A549 (cell line): ENCODE results near the gene DELE1. TPM values are rescaled to one million over a fixed set of nuclear protein-coding genes. Genes with fewer than 3 reads are reported as not detected.

Experiments used
- ATAC-seq, 2 experiments: fragments of 200-7000 bp in 1 of 2; fragments of >200 bp in 1 of 2; cut with Nextera tagmentation in 1 of 2; cut with Tn5 transposase in 1 of 2; 3 replicates each; pipeline versions ENCODE4 v1.8.0 to v1.9.1; 2018 to 2020; ENCODE audit warnings: mild to moderate bottlenecking in 1 of 2, moderate library complexity in 1 of 2
- CTCF ChIA-PET: fragments of 300-600 bp; sonication (Branson Sonifier 250); formaldehyde crosslinking; extraction: SDS; loops from one replicate; lab custom pipeline; 2021; ENCODE audit warnings: antibody characterized with exemption, inconsistent platforms; lab: Yijun Ruan, JAX
- POLR2A ChIA-PET: fragments of 350-600 bp; formaldehyde crosslinking; extraction: SDS; loops from one replicate; lab custom pipeline; 2021; ENCODE audit warnings: antibody characterized with exemption, inconsistent platforms; lab: Yijun Ruan, JAX
- DNase-seq, 2 experiments: peaks; one replicate each; pipeline versions ENCODE4 v3.0.0 to v3.0.0-alpha.2; 2011 to 2016; ENCODE audit warnings: low read depth in 1 of 2, low spot score in 1 of 2
- FAIRE-seq: peaks from 2 replicates; lab custom pipeline; 2011; peaks lifted over from hg19 to GRCh38; lab: Jason Lieb, UNC
- H3K27ac ChIP-seq, 2 experiments: fragments of >200 bp; sonication (Bioruptor Twin); formaldehyde crosslinking; 3 replicates each; pipeline ENCODE4 v1.5.1; 2016 to 2017
- H3K4me1 ChIP-seq: fragments of >200 bp; sonication (Bioruptor Twin); formaldehyde crosslinking; 3 replicates; pipeline ENCODE4 v1.6.1; 2016
- H3K4me2 ChIP-seq: fragments of >200 bp; sonication (Bioruptor Twin); formaldehyde crosslinking; 3 replicates; pipeline ENCODE4 v1.6.1; 2016
- H3K4me3 ChIP-seq: fragments of >200 bp; sonication (Bioruptor Twin); formaldehyde crosslinking; 3 replicates; pipeline ENCODE4 v1.5.1; 2016
- H3K9me3 ChIP-seq: fragments of >200 bp; sonication (Bioruptor Twin); formaldehyde crosslinking; 3 replicates; pipeline ENCODE4 v1.6.1; 2016
- ATOH8 ChIP-seq: fragments of 250-450 bp; sonication (Bioruptor Pico); IDR thresholded peaks from 2 replicates; pipeline ENCODE4 v1.5.0; 2020; ENCODE audit warnings: low read depth, mild to moderate bottlenecking, moderate library complexity
- BCL3 ChIP-seq: fragments of >200 bp; sonication (Bioruptor Twin); formaldehyde crosslinking; IDR thresholded peaks from 3 replicates; pipeline ENCODE4 v1.6.1; 2016
- BHLHE40 ChIP-seq: IDR thresholded peaks from 2 replicates; pipeline ENCODE4 v1.6.1; 2012; ENCODE audit warnings: low read depth, low read length, inconsistent platforms
- EHMT2 ChIP-seq: fragments of 200-600 bp; sonication (generic); IDR thresholded peaks from 2 replicates; pipeline ENCODE4 v1.6.1; 2016; ENCODE audit warnings: antibody characterized with exemption, low read depth, mild to moderate bottlenecking, moderate library complexity
- KDM5A ChIP-seq: fragments of 200-600 bp; sonication (generic); IDR thresholded peaks from 2 replicates; pipeline ENCODE4 v1.6.1; 2016; ENCODE audit warnings: antibody characterized with exemption, mild to moderate bottlenecking
- NFE2L2 ChIP-seq: fragments of 150-350 bp; conservative IDR thresholded peaks from 2 replicates; pipeline ENCODE4 v1.6.1; 2014; ENCODE audit warnings: low read length
- NR3C1 ChIP-seq: fragments of >200 bp; sonication (Bioruptor Twin); formaldehyde crosslinking; IDR thresholded peaks from 3 replicates; pipeline ENCODE4 v1.6.1; 2017
- POLR2A ChIP-seq: IDR thresholded peaks from 2 replicates; pipeline ENCODE4 v1.6.1; 2012; ENCODE audit warnings: mild to moderate bottlenecking, low read length
- RARB ChIP-seq: fragments of 250-450 bp; sonication (Bioruptor Pico); IDR thresholded peaks from 2 replicates; pipeline ENCODE4 v1.8.0; 2021; ENCODE audit warnings: mild to moderate bottlenecking, moderate library complexity
- REST ChIP-seq: fragments of 200-600 bp; sonication (generic); IDR thresholded peaks from 2 replicates; pipeline ENCODE4 v1.6.1; 2016; ENCODE audit warnings: antibody characterized with exemption, mild to moderate bottlenecking, moderate library complexity
- SMC3 ChIP-seq: fragments of >200 bp; sonication (Bioruptor Twin); formaldehyde crosslinking; IDR thresholded peaks from 3 replicates; pipeline ENCODE4 v1.6.1; 2018; ENCODE audit warnings: inconsistent platforms
- SREBF2 ChIP-seq: fragments of 450-650 bp; IDR thresholded peaks from 2 replicates; pipeline ENCODE4 v1.6.1; 2014; ENCODE audit warnings: mild to moderate bottlenecking, moderate library complexity
- ZC3H11A ChIP-seq: fragments of 450-650 bp; IDR thresholded peaks from 2 replicates; pipeline ENCODE4 v1.6.1; 2014; ENCODE audit warnings: antibody characterized with exemption, mild to moderate bottlenecking
- ZFP36 ChIP-seq: fragments of 450-650 bp; IDR thresholded peaks from 2 replicates; pipeline ENCODE4 v1.6.1; 2014; ENCODE audit warnings: borderline replicate concordance; ENCODE audit not compliant: partially characterized antibody
- ZNF302 ChIP-seq: fragments of 250-450 bp; sonication (Bioruptor Pico); IDR thresholded peaks from 2 replicates; pipeline ENCODE4 v1.9.0; 2021; ENCODE audit warnings: inconsistent platforms, mild to moderate bottlenecking, moderate library complexity
- ZSCAN20 ChIP-seq: fragments of 250-450 bp; sonication (Bioruptor Pico); IDR thresholded peaks from 2 replicates; pipeline ENCODE4 v1.8.0; 2022; ENCODE audit warnings: mild to moderate bottlenecking, moderate library complexity
- WGBS: methylation state at CpG from one replicate; pipeline ENCODE4 v1.1.6; 2017; ENCODE audit errors: missing lambda C conversion rate; 5-methylcytosine and 5-hydroxymethylcytosine counted together
- polyA plus RNA-seq, 4 experiments: library from polyadenylated mRNA; depleted of rRNA in 3 of 4; stranded (reverse); fragments of >200 nt; fragmentation: RNase III in 1 of 4; extraction: RNeasy Plus Mini Kit Qiagen cat#74134 plus additional on column Dnase treatment in 1 of 4; gene quantifications; 2 replicates in 3 of 4; 3 replicates in 1 of 4; pipeline ENCODE4 v1.2.3, GENCODE V29; 2011 to 2017

DELE1 gene
- polyA plus RNA-seq, 2 of the 4 experiments (the other 2 are of a cell fraction), result 41.2 to 60.1 TPM

GRCh38 chr5:141882594-141883183 lies 41.0 kb upstream of the DELE1 start:
- Histone ChIP-seq H3K27ac (no peak overlapping the region), H3K4me1 (peaks cover 7% of the 10 kb centered on the region; the same call in 1 of the 3 replicates), H3K9me3 (no peaks in the 10 kb centered on the region), H3K4me3 (no peak overlapping the region), H3K4me2 (peak overlapping the region; percentile 26; the same call in 1 of the 3 replicates)
- CTCF ChIA-PET, result interaction anchor here (0.5 to 12.7 kb wide), 15 partner anchors 7 to 217 kb away, joined by 3 to 424 read pairs (median 14); partner anchors contain the start of gene PCDH12
- no peak for FAIRE-seq
- TF ChIP-seq SMC3 (no peak), NR3C1 (no peak), NFE2L2 (no peak), POLR2A (no peak), ZFP36 (no peak), EHMT2 (no peak), RARB (CRISPR knock-in tag) (no peak), BCL3 (no peak), ZSCAN20 (CRISPR knock-in tag) (no peak), BHLHE40 (no peak), ZNF302 (CRISPR knock-in tag) (no peak), KDM5A (no peak), ZC3H11A (no peak), ATOH8 (CRISPR knock-in tag) (no peak)
- no peak for ATAC-seq
- POLR2A ChIA-PET, result interaction anchor here (1.5 kb wide), 1 partner anchor 41 kb away, joined by 6 read pairs; the partner anchor contains the start of gene DELE1
- 9% methylated on average over 13 of the region's 13 CpGs for WGBS
- DNase-seq, result no peak

GRCh38 chr5:141883184-141883891 lies 40.3 kb upstream of the DELE1 start:
- Histone ChIP-seq H3K4me2 (peak overlapping the region; percentile 11; the same call in 1 of the 3 replicates), H3K9me3 (no peaks in the 10 kb centered on the region), H3K4me3 (no peak overlapping the region), H3K27ac (no peak overlapping the region), H3K4me1 (peaks cover 6% of the 10 kb centered on the region; the same call in 1 of the 3 replicates)
- peak; percentile 93 for TF ChIP-seq REST
- 0 out of 2 replicates have a peak, but pooled peaks have one; percentile 54 for TF ChIP-seq EHMT2
- no peak for TF ChIP-seq SREBF2
- ATAC-seq, result no peak
- ChIA-PET POLR2A (interaction anchor here (1.5 kb wide), 1 partner anchor 40 kb away, joined by 6 read pairs; the partner anchor contains the start of gene DELE1), CTCF (interaction anchor here (0.5 to 12.7 kb wide), 12 partner anchors 13 to 187 kb away, joined by 3 to 424 read pairs (median 6); partner anchors contain the start of gene PCDH12)
- WGBS, result 44% methylated on average over 25 of the region's 35 CpGs
- FAIRE-seq, result no peak
- peak in 1 of 2 experiments; percentile 19 for DNase-seq
